HG03521 (cell line): Measurements from ENCODE around the gene SYNE2.

Experiments
- ATAC-seq: cut with Tn5 transposase; IDR thresholded peaks from one replicate; pipeline ENCODE4 v1.9.1; 2021; ENCODE audit warnings: mild to moderate bottlenecking, moderate library complexity; ENCODE audit not compliant: unreplicated experiment

The SYNE2 gene

DNA sequence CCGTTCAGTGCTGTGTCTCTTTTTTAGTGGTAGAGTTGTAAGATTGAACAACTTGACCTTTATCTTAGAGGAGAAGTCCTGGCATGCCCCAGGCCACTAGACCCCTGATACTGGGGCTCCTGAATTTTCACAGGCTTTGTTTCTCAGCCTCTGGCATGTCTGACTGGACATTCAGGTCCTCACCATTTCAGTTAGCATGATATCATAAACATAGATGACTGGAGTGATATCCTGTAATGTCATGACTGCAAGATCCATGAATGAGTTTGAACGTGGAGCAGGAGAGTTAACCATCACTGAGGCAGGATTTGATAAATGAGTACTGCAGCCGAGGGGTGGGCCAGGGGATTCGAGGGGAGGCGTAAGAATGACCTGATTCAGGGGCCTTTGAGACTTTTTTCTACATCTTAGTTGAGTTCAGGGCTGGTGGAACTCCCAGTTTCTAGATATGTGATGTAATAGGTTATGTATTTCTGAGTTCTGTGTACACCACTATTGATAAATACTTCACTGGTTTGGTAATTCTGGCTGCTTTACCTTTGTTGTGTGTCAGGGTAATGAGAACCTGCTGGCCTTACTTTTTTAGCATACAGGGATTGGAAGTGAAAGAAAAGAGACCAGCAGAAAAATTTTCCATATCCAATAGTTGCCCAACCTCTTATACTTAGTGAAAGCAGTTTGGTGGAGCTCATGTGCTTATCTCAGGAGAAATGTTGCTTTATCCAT lies 217.0 kb downstream of the SYNE2 start:
- ATAC-seq: no peak

DNA sequence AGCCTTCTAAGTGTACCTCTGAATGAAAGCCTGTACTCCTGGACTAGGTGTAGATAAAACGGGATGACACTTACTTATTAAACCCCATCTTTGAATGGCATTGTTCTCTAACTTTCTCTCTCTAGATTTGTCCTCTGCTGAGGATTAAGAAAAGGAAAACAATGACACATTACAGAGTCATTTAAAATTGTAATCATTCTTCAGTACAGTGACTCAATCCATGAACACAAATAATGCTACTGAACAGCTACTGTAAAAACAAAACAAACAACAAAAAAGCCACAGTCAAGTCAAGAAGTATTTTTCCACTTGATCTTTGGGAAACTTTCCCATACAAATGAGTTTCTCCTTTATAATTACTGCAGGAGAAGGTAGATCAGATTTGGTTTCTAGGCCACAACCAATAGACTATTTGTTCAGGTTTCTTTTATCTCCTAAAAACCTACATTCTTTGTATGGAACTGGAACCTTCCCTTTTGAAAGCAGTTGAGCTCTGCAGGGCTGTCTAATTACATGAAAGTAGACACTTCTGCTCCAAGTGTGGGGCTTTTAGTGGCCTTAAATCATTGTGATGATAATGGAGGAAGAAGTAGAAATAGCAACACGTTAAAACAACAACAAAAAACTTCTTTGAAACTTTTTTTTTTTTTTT lies 222.3 kb downstream of the SYNE2 start:
- ATAC-seq: no peak

DNA sequence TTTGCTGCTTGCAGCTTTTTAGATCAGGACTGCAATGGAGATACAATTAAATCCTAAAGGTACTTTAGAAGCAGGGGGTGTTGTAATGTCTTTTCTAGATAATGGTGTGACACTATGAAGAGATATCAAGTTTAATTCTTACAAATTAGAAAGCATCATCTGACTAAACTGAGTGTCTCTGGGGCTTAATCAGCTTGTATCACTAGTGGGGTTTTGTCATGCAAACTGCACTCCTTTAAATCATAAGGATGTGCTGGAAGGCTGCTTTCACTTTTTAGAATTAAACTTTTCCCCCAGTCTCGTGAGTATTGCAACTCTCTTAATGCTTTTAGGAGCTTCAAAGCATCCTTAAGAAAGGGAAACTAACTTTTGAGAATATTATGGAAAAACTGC lies 222.8 kb downstream of the SYNE2 start:
- no peak for ATAC-seq

DNA sequence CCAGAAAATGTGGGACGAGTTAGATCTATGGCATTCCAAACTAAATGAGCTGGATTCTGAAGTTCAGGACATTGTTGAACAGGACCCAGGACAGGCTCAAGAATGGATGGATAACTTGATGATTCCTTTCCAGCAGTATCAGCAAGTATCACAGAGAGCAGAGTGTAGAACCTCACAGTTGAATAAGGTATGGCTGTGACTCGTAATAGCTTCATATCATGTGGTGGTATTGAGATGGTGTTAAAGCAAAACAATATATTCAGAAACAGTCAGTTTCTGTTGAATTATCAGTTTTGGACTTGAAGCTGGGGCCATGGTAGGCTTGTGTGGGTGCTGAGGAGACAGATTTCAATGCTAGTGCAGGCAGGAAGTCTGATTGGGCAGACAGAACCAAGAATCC lies 227.6 kb downstream of the SYNE2 start:
- no peak for ATAC-seq

DNA sequence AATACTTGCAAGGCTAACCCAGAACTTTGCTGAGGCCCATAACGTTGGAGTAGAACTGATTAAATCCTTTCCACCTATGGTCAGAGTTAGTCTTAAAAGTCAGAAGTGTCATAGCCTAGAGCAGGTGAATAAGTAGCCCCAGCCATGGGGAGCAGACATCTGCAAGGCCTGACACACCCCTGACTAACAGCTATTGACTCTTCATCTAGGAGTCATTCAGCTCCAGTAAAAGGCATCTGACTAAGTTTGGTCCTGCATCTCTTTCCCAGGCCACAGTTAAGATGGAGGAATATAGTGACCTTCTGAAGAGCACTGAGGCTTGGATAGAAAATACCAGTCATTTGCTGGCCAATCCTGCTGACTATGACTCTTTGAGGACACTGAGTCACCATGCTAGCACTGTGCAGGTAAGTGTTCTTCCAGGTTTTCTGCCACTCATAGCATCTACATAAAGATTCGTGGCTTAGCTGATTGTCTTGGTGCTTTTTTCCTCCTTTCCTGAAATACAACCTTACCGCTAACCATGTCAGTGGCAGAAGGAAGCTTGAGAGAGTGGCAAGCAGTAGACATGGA lies 228.5 kb downstream of the SYNE2 start:
- no peak for ATAC-seq

DNA sequence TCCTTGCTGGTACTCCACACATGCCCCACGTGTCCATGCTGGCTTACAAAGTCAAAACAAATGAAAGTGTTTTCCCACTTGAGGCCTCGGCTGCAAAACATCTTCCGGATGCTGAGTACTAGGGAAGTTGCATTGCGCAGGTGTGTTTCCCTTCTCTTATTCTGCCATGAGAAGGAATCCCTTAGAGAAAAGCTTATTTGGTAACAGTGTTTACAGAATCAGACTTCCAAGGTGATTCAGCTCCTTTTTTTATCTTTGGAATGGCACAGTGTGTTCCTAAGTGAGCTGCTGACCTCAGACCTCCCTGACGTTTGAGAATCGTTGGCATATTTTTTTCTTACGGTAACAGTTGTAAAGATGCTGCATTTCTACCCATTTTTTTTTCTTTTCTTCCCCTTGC lies 230.0 kb downstream of the SYNE2 start:
- no peak for ATAC-seq

DNA sequence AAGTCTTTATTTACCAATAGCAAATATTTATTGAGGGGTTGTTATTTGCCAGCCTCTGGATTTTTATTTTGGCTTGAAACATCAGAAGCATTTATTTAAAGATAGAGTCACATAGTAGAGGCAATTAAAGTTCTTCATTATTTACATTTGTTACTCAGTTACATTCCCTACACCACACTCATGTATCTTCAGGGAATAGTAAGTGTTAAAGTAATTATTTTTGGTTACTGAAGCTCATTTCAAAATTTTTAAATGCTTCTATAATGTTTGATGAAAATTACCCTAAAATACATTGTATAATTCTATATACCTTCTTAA lies 235.8 kb downstream of the SYNE2 start:
- ATAC-seq: no peak

DNA sequence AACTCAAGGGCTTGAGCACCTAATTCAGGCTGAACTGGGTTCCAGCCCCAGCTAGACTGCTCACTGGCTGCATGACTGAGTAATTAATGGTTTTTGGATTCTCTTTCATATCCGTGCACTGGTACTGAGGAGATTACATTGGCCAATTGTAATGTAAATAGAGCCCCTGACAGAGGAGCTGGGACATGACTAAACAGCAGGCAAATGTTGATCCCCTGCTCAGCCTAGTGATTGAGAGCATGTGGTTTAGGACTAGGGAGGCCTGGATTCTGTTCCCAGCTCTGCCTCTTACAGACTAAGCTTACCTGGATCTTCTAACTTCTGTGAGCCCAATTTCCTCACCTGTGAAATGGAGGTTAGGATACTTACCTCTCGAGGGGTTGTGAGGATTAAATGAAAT lies 237.1 kb downstream of the SYNE2 start:
- no peak for ATAC-seq

DNA sequence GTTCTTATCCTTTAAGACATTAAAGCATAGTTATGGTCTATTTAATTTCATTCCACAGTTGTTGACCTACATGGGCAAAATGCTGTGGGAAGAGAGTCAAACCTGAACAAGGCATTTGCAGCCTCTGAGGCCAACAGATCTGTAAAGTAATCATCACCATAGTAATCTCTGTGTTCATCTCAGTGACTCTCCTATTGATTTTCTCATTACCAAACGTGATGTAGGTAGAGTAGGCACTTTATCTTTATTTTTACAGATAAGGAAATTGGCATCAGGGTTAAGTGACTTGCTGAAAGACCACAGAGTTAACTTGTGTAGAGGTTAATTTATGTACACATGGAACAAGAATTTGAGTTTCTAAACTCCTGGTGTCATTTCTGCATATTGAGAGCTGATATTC lies 238.4 kb downstream of the SYNE2 start:
- no peak for ATAC-seq

DNA sequence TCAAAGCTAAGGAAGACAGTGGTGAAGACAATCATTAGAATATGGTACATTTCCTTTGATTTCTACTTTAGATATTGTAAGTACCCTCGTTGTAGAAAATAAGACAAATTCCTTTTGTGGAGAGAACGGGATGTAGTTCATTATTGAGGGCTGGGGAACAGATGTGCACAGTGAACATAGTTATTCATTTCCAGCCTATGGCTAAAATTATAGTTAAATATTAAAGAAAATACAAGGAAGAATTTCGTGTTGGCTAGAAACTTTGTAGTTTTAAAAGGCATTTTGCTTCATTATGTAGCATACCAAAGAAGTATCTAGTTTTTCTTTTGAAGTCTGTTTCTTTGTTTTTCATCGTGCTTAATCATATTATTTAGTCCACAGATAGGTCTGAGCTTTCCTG lies 239.5 kb downstream of the SYNE2 start:
- ATAC-seq: no peak

DNA sequence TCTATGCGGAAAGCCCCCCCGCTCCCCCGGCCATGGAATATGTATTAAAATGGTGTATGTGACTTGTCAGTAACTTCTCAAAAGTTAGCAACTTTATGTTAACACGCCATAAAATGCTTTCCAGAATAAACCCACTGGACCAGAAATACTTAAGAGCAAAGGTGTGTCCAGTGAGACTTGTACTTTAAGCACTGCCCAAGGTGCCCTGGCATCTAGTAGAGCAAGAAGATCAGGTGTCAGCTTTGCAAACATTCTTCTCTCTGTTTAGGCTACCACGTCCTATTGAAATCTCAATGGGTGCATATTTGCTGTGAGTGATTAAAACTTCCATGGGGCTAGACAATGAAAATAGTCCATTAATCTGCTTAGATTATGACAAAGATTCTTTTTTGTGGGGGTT lies 240.1 kb downstream of the SYNE2 start:
- ATAC-seq: no peak

DNA sequence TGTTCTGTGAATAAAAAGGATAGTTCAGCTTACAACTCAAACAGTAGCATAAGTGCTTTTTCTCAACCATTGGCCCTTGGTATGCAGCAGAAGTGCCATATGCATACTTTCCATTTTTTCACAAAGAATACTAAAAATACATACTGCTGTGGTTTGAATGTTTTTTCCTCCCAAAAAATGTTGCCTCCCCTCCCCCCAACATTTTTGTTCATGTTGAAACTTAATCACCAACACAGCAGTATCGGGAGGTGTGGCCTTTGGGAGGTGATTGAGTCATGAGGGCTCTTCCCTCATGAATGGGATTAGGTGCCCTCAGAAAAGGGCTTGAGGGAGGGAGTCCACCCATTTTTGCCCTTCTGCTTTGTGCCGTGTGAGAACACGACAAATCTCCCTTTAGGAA lies 242.8 kb downstream of the SYNE2 start:
- no peak for ATAC-seq

DNA sequence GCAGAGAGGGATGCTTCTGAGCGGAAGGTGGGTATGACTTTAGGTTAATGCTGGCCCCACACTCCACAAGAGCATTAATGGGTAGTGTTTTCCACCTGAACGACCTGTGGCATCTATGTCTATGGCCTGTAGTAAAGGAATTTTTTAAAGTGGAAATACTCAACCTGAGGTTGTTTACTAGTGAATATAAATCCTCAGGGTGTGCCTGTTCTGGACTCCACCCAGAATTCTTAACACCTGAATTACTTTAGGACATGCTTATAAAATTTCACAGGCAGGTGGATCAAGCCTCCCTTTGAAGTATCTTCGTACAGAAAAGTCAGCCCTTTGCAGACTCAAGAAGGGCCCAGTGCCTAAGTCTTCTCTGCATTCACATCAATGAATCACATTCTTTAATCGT lies 245.3 kb downstream of the SYNE2 start:
- ATAC-seq: no peak

DNA sequence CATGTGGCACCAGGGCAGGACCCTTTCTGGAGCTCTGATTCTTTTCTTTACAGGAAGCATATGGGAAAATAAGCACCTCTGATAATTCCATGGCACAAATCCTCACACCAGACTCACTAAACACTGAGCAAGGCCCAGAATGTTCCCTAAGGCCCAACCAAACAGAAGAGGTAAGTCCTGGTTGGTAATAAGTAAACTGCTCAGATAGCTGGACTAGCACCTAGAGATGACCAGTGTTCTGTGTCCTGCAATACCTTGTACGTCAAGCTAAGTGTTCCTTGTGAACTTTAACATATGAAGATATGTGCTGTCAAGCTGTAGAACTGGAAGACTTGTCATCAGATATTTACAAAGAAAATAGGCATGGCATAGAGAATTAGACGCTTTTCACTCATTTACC lies 254.6 kb downstream of the SYNE2 start:
- no peak for ATAC-seq

DNA sequence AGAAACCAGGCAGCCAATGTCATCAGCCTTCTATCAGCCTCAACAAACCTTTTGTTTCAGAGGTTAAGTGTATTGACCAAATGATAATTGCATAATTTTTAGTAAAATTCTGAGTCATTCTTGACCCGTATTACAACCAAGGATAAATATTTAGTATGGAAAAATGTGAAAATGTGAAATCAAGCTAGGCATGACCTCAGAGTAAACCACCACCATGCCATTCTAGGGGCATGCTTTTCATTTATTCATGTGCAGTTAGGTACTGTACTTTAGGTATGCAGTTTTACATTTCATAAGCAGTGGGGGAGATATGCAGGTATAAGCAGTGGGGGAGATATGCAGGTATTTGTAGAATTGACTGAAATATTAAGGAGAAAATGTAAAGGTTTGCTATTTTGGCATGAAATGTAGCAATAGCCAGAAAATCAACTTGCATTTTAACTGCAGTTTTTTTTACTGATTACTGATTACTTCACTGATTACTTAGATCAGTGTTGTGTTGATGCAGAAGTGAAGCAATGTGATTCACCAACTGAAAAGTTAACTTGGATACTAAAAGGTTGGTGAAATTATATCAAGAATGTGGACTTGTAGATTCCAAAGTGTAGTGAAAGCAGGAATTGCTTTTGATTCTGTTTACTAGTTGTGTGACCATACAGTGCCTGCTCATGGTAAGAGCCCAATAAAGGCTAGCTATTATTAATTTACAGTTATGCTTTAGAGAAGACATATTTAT lies 257.2 kb downstream of the SYNE2 start:
- ATAC-seq: no peak

DNA sequence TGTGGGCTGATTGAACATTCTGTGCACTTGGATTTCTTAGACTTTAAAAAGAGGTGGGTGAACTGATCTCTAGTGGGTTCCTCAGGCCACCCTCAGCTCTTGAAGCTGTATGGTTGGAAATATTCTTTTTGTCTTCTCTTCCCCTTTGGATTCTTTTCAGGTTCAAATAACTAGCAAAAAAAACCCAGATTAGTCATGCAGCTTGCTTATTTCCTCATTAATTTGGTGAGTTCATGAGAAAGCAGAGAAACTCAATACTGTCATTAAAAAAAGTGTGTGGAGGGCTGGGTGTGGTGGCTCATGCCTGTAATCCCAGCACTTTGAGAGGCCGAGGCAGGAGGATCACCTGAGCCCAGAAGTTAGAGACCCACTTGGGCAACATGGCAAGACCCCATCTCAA lies 258.0 kb downstream of the SYNE2 start:
- ATAC-seq: no peak

DNA sequence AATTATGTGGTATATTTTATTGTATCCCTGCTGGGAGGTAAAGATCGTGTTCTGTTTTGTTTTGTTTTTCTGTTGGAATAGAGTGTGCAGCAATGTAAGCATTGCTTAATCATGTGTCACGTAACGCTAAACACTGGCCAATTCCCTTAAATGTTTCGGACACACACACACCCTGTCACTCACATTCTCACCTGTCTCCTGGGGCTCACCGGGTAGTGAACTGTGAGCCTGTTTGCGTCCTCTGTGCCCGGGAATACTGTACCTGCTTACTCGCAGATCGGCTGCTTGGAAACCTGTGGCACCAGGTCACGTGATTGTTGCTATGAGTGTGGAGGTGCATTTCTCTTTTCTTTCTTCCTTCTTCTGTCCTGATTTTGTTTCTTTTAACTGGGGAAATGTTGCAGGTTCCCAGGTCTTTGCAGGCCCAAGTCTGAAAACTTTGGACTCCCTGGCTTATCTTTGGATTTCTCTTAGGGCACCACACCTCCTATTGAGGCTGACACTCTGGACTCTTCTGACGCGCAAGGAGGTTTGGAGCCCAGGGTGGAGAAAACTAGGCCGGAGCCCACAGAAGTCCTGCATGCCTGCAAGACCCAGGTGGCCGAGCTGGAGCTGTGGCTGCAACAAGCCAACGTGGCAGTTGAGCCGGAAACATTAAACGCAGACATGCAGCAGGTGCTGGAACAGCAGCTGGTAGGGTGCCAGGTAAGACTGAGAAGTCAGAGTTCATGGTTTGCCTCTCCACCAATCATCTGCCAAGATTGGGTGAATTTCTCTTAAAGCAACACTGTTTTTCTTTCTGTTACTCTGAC lies 260.3 kb downstream of the SYNE2 start:
- no peak for ATAC-seq

DNA sequence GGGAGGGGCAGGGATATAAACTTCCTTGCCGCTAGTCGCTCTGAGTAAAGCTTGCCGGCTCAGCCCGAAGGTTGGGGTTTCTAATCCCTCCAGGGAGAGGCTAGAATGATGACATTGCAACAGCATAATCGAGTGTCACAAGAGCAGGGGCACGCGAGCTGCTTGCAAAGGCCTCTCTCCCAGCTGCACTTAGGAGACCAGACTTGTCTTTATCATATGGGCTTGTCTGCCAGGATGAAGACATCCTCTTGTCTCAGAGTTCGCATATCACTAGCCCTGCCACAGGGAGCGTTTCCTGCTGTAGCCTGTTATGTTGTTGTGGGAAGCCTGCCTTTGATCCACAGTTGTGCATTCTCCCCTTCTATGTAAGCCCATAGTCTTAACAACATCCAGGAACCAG lies 261.4 kb downstream of the SYNE2 start:
- no peak for ATAC-seq

DNA sequence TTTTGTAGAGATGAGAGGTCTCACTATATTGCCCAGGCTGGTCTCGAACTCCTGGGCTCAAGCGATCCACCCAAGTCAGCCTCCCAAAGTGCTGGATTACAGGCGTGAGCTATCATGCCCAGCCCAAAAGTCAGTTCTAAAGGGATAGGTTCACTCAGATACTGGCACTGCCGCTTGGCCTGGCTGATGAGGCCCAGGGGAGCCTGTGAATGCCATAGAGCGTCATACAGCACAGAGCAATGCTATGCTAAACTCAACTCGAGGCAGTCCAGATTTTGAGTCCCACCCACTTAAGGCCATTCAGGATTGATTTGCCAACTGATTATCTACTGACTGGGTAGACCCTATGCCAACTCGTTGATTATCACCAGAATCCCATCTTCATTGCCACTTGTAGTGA lies 262.0 kb downstream of the SYNE2 start:
- ATAC-seq: no peak

DNA sequence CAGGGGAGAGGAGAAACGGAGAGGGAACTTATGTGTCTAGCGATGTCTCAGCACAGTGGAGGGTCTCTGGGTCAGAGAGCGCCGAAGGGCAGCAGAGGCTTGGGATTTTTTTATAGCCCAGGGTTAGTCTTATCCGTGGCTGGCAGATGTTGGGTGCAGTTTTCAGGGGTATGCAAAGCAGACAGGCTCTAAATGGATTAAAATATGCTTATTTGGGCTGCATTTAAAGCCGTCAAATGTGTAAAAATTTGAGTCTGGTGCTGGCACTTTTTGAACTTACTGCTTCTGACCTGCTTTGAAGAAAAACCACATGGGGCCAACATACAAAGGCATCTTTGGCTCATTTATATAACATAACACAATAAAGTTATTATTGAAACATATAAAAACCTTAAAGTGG lies 262.6 kb downstream of the SYNE2 start:
- no peak for ATAC-seq

DNA sequence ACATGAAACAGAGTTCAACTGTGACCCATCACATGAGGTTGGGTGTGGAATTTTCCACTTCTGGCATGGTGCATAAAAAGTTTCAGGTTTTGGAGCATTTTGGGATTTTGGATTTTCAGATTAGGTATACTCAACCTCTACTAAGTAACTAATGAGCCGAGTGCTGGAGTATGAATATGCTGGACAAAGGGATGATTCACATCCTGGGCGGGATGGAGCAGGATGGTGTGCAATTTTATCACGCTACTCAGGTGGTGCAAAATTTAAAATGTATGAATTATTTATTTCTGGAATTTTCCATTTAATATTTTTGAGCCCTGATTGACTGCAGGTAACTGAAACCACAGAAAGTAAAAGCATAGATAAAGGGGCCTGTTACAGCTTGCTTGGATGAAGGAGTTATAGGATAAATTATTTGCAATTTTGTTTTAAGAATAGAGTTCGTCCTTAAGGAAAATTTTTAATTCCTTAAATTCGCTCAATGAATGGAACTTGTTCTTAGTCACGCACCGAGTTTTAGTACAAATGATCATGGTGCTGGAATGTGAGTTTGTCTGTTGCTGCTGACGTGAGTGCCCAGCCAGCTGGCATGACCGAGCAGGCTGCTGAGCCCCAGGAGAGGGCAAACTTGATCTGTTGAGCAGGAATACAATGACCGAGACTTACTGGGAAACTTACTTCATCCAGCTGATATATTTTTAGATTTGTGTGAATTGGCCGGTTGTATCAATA lies 265.0 kb downstream of the SYNE2 start:
- no peak for ATAC-seq
